Right atrium auricular region (tissue), 2 donors: Measurements from ENCODE around the gene TTC28. TPM values are rescaled to one million over a fixed set of nuclear protein-coding genes. Genes with fewer than 3 reads are reported as not detected.

Experiments
- DNase-seq: peaks from one replicate; pipeline ENCODE4 v3.0.0-alpha.2; 2019; ENCODE audit warnings: low spot score
- H3K27ac ChIP-seq, 2 donors: fragments of 200-600 bp; sonication (generic); 1 replicate in 1 of 2; 2 replicates in 1 of 2; pipeline ENCODE4 v1.5.1; 2016 to 2019
- H3K27me3 ChIP-seq, 2 donors: fragments of 200-600 bp; sonication (generic); one replicate each; pipeline versions ENCODE4 v1.5.1 to v1.6.0; 2017 to 2019
- H3K36me3 ChIP-seq: fragments of 200-600 bp; sonication (generic); one replicate; pipeline ENCODE4 v1.5.1; 2016
- H3K4me1 ChIP-seq, 2 donors: fragments of 200-600 bp; sonication (generic); one replicate each; pipeline versions ENCODE4 v1.5.1 to v1.6.0; 2017 to 2019
- H3K4me3 ChIP-seq, 2 donors: fragments of 200-600 bp; sonication (generic); 1 replicate in 1 of 2; 2 replicates in 1 of 2; pipeline ENCODE4 v1.5.1; 2017 to 2019; ENCODE audit warnings: mild to moderate bottlenecking in 1 of 2, moderate library complexity in 1 of 2
- H3K9me3 ChIP-seq, 2 donors: fragments of 200-600 bp; sonication (generic); one replicate each; pipeline ENCODE4 v1.5.1; 2019
- total RNA-seq, 2 donors: library from RNA; depleted of rRNA; stranded (reverse); fragments of >200 nt; gene quantifications; one replicate each; pipeline ENCODE4 v1.1.0, GENCODE V29; 2016
- TF ChIP-seq, protein P1 (sequence below), 2 donors: fragments of 200-600 bp; sonication (generic); IDR thresholded peaks; one replicate each; pipeline ENCODE4 v1.5.1; 2019; ENCODE audit warnings: antibody characterized with exemption in 2 of 2

TTC28 gene
- total RNA-seq, 2 donors from 2014 or later = 22.1 to 22.3 TPM

GRCh38 chr22:28102151-28102812 lies 577.4 kb downstream of the TTC28 start:
- no peaks in the 10 kb centered on the region for H3K27me3 ChIP-seq
- no peak overlapping the region for H3K4me3 ChIP-seq
- H3K36me3 ChIP-seq = peaks cover 7% of the 10 kb centered on the region
- TF ChIP-seq, protein P1, sequence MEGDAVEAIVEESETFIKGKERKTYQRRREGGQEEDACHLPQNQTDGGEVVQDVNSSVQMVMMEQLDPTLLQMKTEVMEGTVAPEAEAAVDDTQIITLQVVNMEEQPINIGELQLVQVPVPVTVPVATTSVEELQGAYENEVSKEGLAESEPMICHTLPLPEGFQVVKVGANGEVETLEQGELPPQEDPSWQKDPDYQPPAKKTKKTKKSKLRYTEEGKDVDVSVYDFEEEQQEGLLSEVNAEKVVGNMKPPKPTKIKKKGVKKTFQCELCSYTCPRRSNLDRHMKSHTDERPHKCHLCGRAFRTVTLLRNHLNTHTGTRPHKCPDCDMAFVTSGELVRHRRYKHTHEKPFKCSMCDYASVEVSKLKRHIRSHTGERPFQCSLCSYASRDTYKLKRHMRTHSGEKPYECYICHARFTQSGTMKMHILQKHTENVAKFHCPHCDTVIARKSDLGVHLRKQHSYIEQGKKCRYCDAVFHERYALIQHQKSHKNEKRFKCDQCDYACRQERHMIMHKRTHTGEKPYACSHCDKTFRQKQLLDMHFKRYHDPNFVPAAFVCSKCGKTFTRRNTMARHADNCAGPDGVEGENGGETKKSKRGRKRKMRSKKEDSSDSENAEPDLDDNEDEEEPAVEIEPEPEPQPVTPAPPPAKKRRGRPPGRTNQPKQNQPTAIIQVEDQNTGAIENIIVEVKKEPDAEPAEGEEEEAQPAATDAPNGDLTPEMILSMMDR (IDR thresholded peaks at IDR 0.05) = no peak
- H3K9me3 ChIP-seq = no peaks in the 10 kb centered on the region
- H3K4me1 ChIP-seq = peaks cover 0 to 14% of the 10 kb centered on the region in 2 donors
- no peak overlapping the region for H3K27ac ChIP-seq
- DNase-seq = no peak

DNA sequence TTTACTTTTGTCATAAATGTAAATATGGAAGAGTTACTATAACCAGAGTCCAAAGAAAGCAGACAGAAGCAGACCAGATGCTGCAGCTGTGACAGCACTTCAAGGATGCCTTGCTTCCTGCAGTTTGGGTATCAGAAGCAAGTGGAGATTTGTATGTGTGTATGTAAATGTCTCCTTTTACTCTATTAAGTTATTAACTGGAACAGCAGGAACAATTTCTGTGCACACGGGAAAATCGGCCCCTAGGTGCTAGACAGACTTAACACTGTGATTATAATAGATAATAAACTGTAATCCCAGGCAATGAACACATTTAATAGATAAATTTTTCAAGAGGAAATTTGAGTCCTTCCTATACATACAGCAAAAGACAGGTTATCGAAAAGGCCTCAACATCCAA lies 582.0 kb downstream of the TTC28 start:
- no peak for DNase-seq
- Histone ChIP-seq H3K4me3 (no peak overlapping the region), H3K36me3 (peaks cover 14% of the 10 kb centered on the region), H3K27me3 (no peaks in the 10 kb centered on the region), H3K27ac (no peak overlapping the region), H3K4me1 (no peaks in the 10 kb centered on the region), H3K9me3 (no peaks in the 10 kb centered on the region)
- TF ChIP-seq, protein P1 (IDR thresholded peaks at IDR 0.05) = no peak

GRCh38 chr22:28096161-28096560 lies 583.5 kb downstream of the TTC28 start:
- Histone ChIP-seq H3K4me3 (no peak overlapping the region), H3K27me3 (no peaks in the 10 kb centered on the region), H3K9me3 (no peaks in the 10 kb centered on the region), H3K36me3 (peaks cover 14% of the 10 kb centered on the region), H3K4me1 (no peaks in the 10 kb centered on the region), H3K27ac (no peak overlapping the region)
- DNase-seq = no peak
- TF ChIP-seq, protein P1 (IDR thresholded peaks at IDR 0.05) = no peak

DNA sequence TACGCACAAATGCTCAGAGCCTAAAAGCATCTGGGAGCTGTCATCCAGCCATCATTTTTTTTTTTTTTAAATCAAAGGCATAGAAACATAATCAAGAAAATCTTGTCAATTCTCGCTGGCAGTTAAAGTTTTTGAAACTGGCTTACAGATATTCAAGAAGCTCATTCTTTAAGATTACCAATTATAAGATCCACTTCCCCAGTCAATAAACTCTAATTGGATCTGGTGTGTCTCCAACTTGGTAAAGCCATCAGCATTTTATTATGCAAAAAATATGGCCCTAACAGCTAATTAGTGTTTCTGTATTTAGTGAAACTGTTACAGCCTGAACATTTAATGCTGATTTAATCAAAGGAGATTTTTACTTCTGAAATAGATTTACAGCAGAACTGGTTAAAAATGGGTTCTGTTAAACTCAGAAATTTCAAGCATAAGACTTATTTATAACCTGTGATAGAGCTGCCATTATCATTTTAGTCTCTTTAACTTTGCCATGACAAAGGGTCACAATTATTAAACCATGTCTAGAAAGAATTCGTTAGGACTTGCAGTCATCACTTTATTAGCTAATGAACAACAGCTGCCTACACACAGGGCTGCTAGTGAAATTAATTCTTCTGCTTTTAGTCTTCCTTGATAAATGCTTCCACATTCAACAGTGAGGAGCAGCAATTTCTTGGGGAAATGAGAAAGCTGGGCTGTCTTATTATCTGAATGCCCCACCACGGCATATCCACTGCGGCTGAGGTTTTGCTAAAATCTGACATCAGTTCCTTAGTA lies 584.1 kb downstream of the TTC28 start:
- Histone ChIP-seq H3K4me3 (no peak overlapping the region), H3K27me3 (no peaks in the 10 kb centered on the region), H3K27ac (no peak overlapping the region), H3K4me1 (no peaks in the 10 kb centered on the region), H3K9me3 (no peaks in the 10 kb centered on the region), H3K36me3 (peaks cover 14% of the 10 kb centered on the region)
- TF ChIP-seq, protein P1 (IDR thresholded peaks at IDR 0.05) = no peak
- no peak for DNase-seq

- Histone ChIP-seq H3K27ac (no peak overlapping the region), H3K9me3 (no peaks in the 10 kb centered on the region), H3K27me3 (no peaks in the 10 kb centered on the region), H3K36me3 (peaks cover 14% of the 10 kb centered on the region), H3K4me3 (no peak overlapping the region), H3K4me1 (no peaks in the 10 kb centered on the region)
- TF ChIP-seq, protein P1 (IDR thresholded peaks at IDR 0.05) = no peak
- DNase-seq = no peak
Observed at GRCh38 chr22:28094771-28095170, 584.9 kb downstream of the TTC28 start.
